Femur (tissue), 1 donor: ENCODE data around the gene TLK1.
"Not testable (repeated sequence)": the region's sequence is repeated elsewhere in the genome, so short reads cannot be mapped to it uniquely, and the experiment has no call there.

Source experiments
- DNase-seq: peaks from one replicate; pipeline ENCODE4 v3.0.0-alpha.2; 2017

The TLK1 gene

DNA sequence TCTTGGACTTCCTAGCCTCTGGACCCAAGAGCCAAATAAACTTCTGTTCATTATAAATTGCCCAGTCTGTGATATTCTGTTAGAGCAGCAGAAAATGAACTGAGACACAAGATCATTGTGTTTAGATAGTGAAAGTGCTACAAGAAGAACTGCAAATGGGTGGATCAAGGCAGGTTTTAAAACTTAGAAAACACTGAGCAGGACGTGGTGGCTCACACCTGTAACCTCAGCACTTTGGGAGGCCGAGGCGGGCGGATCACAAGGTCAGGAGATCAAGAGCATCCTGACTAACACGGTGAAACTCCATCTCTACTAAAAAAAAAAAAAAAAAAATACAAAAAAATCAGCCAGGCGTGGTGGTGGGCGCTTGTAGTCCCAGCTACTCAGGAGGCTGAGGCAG is 84.3 kb downstream of the TLK1 start:
- DNase-seq, result not testable (repeated sequence)

DNA sequence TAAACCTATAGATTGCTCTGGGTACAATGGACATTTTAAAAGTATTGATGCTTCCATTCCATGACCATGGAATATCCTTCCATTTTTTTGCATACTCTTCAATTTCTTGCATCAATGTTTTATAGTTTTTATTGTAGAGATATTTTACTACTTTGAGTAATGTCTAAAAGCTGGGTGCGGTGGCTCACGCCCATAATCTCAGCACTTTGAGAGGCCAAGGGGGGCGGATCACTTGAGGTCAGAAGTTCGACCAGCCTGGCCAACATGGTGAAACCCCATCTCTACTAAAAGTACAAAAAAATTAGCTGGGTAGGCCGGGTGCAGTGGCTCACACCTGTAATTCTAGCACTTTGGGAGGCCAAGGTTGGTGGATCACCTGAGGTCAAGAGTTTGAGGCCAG is 88.5 kb downstream of the TLK1 start:
- no peak for DNase-seq

DNA sequence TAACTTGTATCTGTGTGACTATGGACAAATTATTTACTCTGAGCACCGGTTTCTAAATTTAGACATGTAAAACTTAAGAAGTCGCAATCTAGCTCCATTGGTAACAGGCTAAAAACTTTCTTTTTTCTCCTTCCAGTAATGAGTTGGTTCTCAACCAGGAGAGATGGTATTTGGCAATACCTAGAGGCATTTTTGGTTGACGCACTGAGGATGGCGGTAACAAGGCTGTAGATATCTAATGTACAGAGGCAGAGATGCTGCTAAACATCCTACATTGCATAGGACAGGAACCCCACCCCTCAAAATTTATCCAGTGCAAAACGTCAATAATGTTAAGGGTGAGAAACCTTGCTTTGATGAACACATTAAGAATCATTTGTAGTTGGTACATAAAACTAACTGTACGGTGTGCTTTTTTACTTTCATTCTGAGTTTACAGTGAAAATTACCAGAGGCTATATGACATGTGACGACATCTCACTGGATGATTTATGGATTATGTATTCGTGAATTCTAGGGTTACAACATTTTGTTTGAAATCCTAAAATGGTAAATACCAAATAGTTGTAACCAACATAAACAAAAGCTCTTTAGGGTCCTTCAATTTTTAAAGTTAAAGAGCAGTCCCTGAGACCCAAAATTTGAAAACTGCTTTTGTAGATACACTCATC is 91.3 kb downstream of the TLK1 start:
- DNase-seq, result no peak

- DNase-seq, result no peak
These were observed 94.6 kb downstream of the TLK1 start for GRCh38 chr2:171066110-171066509.

GRCh38 chr2:171057575-171057974 is 103.1 kb downstream of the TLK1 start:
- no peak for DNase-seq

DNA sequence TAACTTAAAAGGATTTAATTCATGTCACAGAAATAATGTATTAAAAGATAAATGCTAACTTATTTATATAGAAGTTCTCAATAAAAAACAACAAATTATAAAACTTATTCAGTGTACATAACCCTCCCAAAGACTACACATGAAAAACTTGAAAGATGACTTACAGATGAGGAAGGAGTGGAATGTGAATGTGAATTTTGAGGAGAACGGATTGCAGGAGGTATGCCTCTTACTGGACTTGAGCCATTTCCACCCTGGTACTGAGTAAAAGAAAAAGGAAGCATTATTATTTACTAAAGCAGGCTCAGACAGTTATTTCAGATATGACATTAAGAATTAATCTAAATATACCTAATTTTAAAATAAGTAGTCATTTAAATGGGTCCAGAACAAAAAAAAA is 104.4 kb downstream of the TLK1 start:
- DNase-seq, result no peak

- no peak for DNase-seq
These were observed 111.0 kb downstream of the TLK1 start for GRCh38 chr2:171049691-171050090.

GRCh38 chr2:171046048-171046560 is 114.6 kb downstream of the TLK1 start:
- no peak for DNase-seq

DNA sequence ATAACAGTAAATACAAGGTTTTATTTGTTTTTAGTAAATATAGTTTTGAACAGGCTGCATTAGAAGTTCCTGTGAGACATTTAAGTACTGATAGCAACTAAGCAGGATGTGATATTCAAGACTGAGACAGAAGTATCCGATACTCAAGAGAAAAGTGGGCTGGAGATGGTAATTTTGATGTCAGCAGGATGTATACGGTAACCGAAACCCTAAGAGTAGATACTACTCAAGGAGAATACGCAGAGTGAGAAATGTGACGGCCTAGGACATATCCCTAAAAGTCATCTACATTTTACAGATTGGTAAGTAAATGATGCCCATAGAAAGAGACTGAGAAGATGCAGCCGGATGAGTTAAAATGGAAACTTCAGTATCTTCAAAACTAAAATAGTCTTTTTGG is 116.3 kb downstream of the TLK1 start:
- DNase-seq, result no peak

- no peak for DNase-seq
These were observed 118.3 kb downstream of the TLK1 start for GRCh38 chr2:171042253-171042969.

DNA sequence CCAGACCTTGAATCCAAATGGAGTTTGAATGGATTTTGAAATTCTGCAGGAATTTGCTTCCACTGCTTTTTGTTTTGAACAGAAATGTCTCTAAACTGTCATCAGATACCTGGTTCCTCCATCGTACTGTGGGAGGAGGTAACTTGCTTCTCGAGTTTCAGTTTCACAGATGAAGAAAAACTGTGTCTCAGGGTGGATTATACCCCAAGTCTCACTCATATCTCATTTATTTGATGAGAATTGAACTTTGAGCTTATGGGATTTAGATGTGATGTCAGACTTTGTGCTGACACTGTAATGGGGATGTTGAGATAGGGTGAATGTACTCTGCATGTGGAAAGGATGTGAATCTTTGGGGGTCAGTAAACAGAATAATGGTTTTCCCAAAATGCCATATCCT is 124.2 kb downstream of the TLK1 start:
- DNase-seq, result no peak

- no peak for DNase-seq
These were observed 126.4 kb downstream of the TLK1 start for GRCh38 chr2:171034315-171034714.

GRCh38 chr2:171025214-171025613 is 135.5 kb downstream of the TLK1 start:
- no peak for DNase-seq

GRCh38 chr2:171018522-171018921 is 142.2 kb downstream of the TLK1 start:
- DNase-seq, result no peak

GRCh38 chr2:171016125-171016524 is 144.6 kb downstream of the TLK1 start:
- DNase-seq, result no peak

DNA sequence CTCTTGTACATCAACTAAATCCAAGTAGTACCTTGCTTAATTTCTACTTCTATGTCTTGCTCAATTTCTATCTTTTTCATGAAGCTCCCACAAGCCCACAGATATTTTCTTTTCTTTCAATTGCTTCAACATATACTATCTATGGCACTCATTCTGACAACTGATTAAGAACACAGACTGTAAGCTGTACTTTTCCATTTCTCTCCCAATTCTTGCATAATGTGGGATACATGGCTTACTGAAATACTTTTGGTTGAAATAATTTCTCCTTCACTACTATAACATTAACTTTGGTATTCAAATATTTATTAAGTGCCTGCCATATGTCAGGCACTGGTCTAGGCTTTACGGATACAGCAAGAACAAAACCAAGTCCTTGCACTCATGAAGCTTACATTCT is 146.8 kb downstream of the TLK1 start:
- DNase-seq, result no peak

- no peak for DNase-seq
These were observed 151.3 kb downstream of the TLK1 start for GRCh38 chr2:171009386-171009785.

GRCh38 chr2:171008550-171009205 is 152.0 kb downstream of the TLK1 start:
- no peak for DNase-seq

- DNase-seq, result no peak
These were observed 155.9 kb downstream of the TLK1 start for GRCh38 chr2:171004833-171005232.

GRCh38 chr2:171004363-171004762 is 156.3 kb downstream of the TLK1 start:
- no peak for DNase-seq

DNA sequence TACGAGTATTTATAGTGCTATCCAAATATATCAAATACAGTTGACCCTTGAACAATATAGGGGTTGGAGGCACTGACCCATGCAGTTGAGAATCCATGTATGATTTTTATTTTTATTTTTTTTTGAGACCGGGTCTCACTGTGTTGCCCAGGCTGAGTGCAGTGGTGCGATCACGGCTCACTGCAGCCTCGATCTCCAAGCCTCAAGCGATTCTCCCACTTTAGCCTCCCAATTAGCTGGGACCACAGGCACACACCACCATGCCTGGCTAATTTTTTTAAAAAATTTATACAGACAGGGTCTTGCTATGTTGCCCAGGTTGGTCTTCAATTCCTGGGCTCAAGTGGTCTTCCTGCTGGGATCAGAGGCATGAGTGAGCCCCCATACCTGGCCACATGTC is 161.0 kb downstream of the TLK1 start:
- no peak for DNase-seq

- DNase-seq, result no peak
These were observed 162.6 kb downstream of the TLK1 start for GRCh38 chr2:170997893-170998597.

DNA sequence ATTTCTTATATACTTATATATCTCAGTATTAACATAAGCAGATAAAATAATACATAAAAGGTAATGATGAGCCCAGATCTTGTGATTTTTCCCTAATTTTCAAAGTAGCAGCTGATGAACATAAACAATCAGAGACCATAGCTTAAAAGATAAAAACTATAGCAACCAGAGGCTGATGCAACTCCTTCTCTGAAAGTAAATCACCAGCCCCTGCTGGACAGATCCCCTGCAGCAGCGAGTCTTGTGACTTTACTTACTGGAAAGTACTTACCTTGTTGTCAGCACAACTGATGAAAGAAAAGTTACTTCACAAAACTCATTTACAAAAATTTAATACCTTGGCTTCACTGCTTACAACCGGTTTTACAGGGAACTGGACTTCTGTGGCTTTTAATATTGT is 164.4 kb downstream of the TLK1 start:
- no peak for DNase-seq
